NOMO-1 treated with dmso at 0.1 percent for 144 hours (cell line): ENCODE results near the gene SMS.

ENCODE experiments used
- DNase-seq: peaks from one replicate; lab custom pipeline; 2025; ENCODE audit not compliant: unreplicated experiment; lab: John Stamatoyannopoulos, UW

The SMS gene

DNA sequence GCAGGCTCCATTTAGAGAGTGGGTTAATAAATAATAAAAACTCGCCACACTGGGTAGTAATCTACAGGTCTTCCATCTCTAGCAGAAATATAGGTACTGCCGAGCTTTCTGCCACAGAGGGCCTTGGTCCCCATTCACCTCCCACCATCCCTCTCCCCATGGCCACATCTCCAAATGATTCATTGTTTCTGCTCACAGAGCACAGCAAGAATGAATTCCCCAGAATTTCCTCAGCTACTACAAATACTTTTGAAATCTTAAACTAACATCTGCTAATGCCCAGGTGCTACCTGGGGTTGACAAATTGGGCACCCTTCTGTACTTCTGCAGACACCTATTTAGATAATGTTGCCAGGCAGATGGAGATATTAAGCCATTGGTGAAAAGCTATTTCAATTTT, 96.7 kb downstream of the SMS start:
- no peak for DNase-seq

- no peak for DNase-seq
These were observed 97.5 kb downstream of the SMS start for GRCh38 chrX:22037911-22038537.

DNA sequence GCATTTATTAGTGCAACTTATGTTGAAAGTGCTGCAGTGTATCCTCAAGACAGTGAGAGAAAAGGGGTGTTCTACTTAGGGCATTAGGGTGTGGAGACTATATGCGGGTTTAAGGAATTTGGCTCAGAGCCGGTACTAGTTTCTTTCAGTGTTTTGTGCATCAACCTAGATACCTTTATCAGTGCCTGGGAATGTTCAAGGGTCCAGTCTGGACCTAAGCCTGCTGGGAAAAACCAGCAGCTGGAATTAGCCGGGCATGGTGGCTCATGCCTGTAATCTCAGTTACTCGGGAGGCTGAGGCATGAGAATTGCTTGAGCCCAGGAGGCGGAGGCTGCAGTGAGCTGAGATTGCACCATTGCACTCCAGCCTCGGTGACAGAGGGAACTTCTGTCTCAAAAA, 99.0 kb downstream of the SMS start:
- DNase-seq = no peak

GRCh38 chrX:22040184-22040583, 99.7 kb downstream of the SMS start:
- no peak for DNase-seq

DNA sequence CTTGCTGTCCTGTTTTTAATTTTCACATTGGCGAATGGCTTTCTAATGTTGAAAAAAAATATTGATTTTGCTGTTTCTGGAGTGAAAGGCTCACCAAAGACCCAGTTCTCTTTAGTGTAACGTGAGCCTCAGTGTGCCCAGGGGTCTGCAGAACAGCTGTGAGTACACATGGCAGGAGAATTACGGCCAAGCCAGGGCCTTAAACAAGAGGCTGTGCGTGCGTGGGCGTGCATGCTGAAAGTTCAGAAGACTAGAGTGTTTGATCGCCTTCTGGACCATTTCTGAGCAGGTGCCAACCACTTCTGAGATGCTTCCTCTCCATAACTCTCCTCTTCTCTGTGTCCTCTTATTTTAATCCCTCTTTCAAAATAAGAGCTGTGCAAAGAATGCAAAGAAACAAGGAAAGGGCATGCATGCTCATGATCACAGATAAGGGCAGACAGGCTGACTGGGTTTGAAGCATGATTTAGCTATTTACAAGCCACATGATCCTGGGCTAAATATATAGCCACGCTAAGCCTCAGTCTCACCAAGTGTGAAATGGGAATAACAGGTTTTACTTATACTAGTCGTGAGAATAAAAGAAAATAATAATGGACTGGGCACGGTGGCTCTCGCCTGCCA, 101.5 kb downstream of the SMS start:
- no peak for DNase-seq

DNA sequence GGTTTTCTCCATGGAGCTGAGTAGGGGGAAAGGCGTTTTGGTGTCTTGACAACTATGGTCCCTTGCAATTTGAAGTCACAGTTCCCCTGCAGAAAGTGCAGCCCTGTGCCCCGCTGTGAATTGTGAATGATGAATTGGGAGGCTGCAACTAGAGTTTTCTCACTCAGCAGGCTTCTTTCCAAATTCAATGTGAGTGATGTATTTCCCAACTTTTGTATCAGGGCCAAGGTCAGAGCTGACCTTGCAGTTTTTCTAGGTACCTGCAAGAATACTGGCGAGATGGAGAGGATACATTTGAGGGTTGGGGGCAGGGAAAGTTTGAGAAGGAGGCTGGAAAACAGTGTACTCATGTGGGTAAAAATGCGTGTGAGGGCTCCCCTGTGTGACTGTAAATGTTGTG, 103.4 kb downstream of the SMS start:
- DNase-seq = no peak
